Measurements from ENCODE around the gene ELF1.
"Not testable (repeated sequence)": the region's sequence is repeated elsewhere in the genome, so short reads cannot be mapped to it uniquely, and the experiment has no call there.

Gene ELF1

GRCh38 chr13:41019011-41019487 lies at the start of gene ELF1:
Gene ELF1 (minus strand): TSS chr13:41019316. CDS start chr13:40982054, 37,262 bp downstream.
- DNase-seq = peak; percentile 27

- DNase-seq = no peak
Measured at GRCh38 chr13:41065078-41065477, 46.0 kb upstream of the ELF1 start.

GRCh38 chr13:41064493-41064892 lies 45.4 kb upstream of the ELF1 start:
- no peak for DNase-seq

GRCh38 chr13:41061914-41062837 lies 43.1 kb upstream of the ELF1 start:
- no peak for DNase-seq

- peak; percentile 99 for DNase-seq
Measured at GRCh38 chr13:41061075-41061913, 42.2 kb upstream of the ELF1 start, which contains the start of gene WBP4. Gene WBP4 (plus strand): TSS chr13:41061509. CDS start chr13:41061674, 165 bp downstream.

GRCh38 chr13:41060724-41061074 lies 41.6 kb upstream of the ELF1 start:
- DNase-seq = peak; percentile 98

GRCh38 chr13:41060082-41060723 lies 41.1 kb upstream of the ELF1 start:
- DNase-seq = peak; percentile 96

- no peak for DNase-seq
Measured at GRCh38 chr13:41059456-41060081, 40.5 kb upstream of the ELF1 start.

- DNase-seq = no peak
Measured at GRCh38 chr13:41058295-41059070, 39.4 kb upstream of the ELF1 start.

GRCh38 chr13:41056826-41057711 lies 38.0 kb upstream of the ELF1 start:
- DNase-seq = no peak

- no peak for DNase-seq
Measured at GRCh38 chr13:41056194-41056593, 37.1 kb upstream of the ELF1 start.

- DNase-seq = no peak
Measured at GRCh38 chr13:41054919-41055619, 36.0 kb upstream of the ELF1 start.

GRCh38 chr13:41054212-41054877 lies 35.2 kb upstream of the ELF1 start:
- DNase-seq = peak; percentile 64

- DNase-seq = no peak
Measured at GRCh38 chr13:41053384-41053826, 34.3 kb upstream of the ELF1 start.

GRCh38 chr13:41052441-41052840 lies 33.3 kb upstream of the ELF1 start:
- DNase-seq = no peak

GRCh38 chr13:41049480-41050440 lies 30.6 kb upstream of the ELF1 start:
- no peak for DNase-seq

GRCh38 chr13:41048640-41049039 lies 29.5 kb upstream of the ELF1 start:
- no peak for DNase-seq

GRCh38 chr13:41042419-41042818 lies 23.3 kb upstream of the ELF1 start:
- DNase-seq = not testable (repeated sequence)

All from eye (tissue), 1 donor.